ENCODE data around the gene CYP4F11.

DNA sequence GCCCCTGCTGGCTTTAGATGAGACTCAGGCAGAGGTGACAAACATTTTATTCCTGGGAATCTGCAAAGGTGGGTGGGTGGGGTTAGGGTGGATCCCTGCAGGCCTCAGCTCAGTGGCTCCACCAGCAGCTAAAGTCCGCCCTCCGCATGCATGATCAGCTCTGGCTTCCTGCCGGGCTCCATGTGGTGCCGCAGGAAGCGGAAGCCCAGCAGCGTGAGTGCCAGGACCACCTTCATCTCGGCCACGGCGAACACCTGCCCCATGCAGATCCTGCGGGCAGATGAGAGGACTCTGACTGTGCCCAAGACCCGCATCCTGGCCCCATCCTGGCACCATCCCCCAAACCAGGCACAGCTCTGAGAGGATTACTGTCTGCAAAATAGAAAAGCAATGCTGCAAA is 62.8 kb downstream of the CYP4F11 start:
- TF ChIP-seq, protein P1, sequence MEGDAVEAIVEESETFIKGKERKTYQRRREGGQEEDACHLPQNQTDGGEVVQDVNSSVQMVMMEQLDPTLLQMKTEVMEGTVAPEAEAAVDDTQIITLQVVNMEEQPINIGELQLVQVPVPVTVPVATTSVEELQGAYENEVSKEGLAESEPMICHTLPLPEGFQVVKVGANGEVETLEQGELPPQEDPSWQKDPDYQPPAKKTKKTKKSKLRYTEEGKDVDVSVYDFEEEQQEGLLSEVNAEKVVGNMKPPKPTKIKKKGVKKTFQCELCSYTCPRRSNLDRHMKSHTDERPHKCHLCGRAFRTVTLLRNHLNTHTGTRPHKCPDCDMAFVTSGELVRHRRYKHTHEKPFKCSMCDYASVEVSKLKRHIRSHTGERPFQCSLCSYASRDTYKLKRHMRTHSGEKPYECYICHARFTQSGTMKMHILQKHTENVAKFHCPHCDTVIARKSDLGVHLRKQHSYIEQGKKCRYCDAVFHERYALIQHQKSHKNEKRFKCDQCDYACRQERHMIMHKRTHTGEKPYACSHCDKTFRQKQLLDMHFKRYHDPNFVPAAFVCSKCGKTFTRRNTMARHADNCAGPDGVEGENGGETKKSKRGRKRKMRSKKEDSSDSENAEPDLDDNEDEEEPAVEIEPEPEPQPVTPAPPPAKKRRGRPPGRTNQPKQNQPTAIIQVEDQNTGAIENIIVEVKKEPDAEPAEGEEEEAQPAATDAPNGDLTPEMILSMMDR (IDR thresholded peaks at IDR 0.05; ENCODE audit: low read length) = no peak
- no peak for TF ChIP-seq EZH2phosphoT487 (IDR thresholded peaks at IDR 0.05; ENCODE audit: low read length)
